CD14-positive monocyte (primary cell): ENCODE results near the gene P3H4. TPM values are rescaled to one million over a fixed set of nuclear protein-coding genes. Genes with fewer than 3 reads are reported as not detected.

Experiments used
- DNase-seq, 3 donors: peaks; one replicate each; pipeline ENCODE4 v3.0.0-alpha.2; 2011 to 2022
- H2AFZ ChIP-seq: 2 replicates; pipeline ENCODE4 v1.6.0; 2012; ENCODE audit warnings: mild to moderate bottlenecking, low read depth, low read length, inconsistent platforms; ENCODE audit not compliant: insufficient read depth, poor library complexity, severe bottlenecking
- H3K27ac ChIP-seq, 2 donors: 1 replicate in 1 of 2; 2 replicates in 1 of 2; pipeline ENCODE4 v1.5.1; 2012 to 2013; ENCODE audit warnings: low read length in 2 of 2, control low read depth in 1 of 2, inconsistent platforms in 1 of 2, low read depth in 1 of 2, mild to moderate bottlenecking in 1 of 2
- H3K27me3 ChIP-seq, 2 donors: one replicate each; pipeline versions ENCODE4 v1.6.0 to v1.6.1; 2011 to 2013; ENCODE audit warnings: low read length in 2 of 2; ENCODE audit not compliant: control insufficient read depth in 2 of 2, insufficient read depth in 2 of 2
- H3K36me3 ChIP-seq, 2 donors: replicated peaks in 1 of 2; 1 replicate in 1 of 2; 2 replicates in 1 of 2; pipeline versions ENCODE4 v1.5.1 to v1.6.1; 2012 to 2013; ENCODE audit warnings: low read length in 2 of 2, control low read depth in 1 of 2, inconsistent platforms in 1 of 2, mild to moderate bottlenecking in 1 of 2; ENCODE audit not compliant: insufficient read depth in 2 of 2, control insufficient read depth in 1 of 2
- H3K4me1 ChIP-seq, 2 donors: 1 replicate in 1 of 2; 2 replicates in 1 of 2; pipeline versions ENCODE4 v1.5.1 to v1.6.1; 2012 to 2013; ENCODE audit warnings: low read length in 2 of 2, control low read depth in 1 of 2, inconsistent platforms in 1 of 2, mild to moderate bottlenecking in 1 of 2, moderate library complexity in 1 of 2; ENCODE audit not compliant: insufficient read depth in 2 of 2, control insufficient read depth in 1 of 2
- H3K4me2 ChIP-seq: replicated peaks from 2 replicates; pipeline ENCODE3; 2012; ENCODE audit warnings: low read length, moderate library complexity, mild to moderate bottlenecking; ENCODE audit not compliant: poor library complexity, severe bottlenecking; ENCODE audit errors: extremely low read depth
- H3K4me3 ChIP-seq, 3 experiments: fragments of 200-600 bp in 1 of 3; sonication (generic) in 1 of 3; replicated peaks in 1 of 3; 1 replicate in 2 of 3; 2 replicates in 1 of 3; pipeline ENCODE4 v1.5.1; 2011 to 2013; ENCODE audit warnings: low read length in 3 of 3, mild to moderate bottlenecking in 3 of 3, control low read depth in 2 of 3, low read depth in 2 of 3, inconsistent platforms in 1 of 3, moderate library complexity in 1 of 3
- H3K79me2 ChIP-seq: 2 replicates; pipeline ENCODE4 v1.6.0; 2012; ENCODE audit warnings: mild to moderate bottlenecking, control low read depth, inconsistent platforms, low read length, moderate library complexity; ENCODE audit not compliant: insufficient read depth
- H3K9ac ChIP-seq: 2 replicates; pipeline ENCODE4 v1.6.0; 2017; ENCODE audit warnings: low read length, mild to moderate bottlenecking; ENCODE audit not compliant: insufficient read depth, poor library complexity, severe bottlenecking
- H3K9me3 ChIP-seq, 2 donors: replicated peaks in 1 of 2; 1 replicate in 1 of 2; 2 replicates in 1 of 2; pipeline versions ENCODE4 v1.5.1 to v1.6.1; 2012 to 2013; ENCODE audit warnings: low read length in 2 of 2, control low read depth in 1 of 2; ENCODE audit not compliant: control insufficient read depth in 1 of 2, insufficient read depth in 1 of 2
- H4K20me1 ChIP-seq: 2 replicates; pipeline ENCODE4 v1.6.0; 2012; ENCODE audit warnings: mild to moderate bottlenecking, low read length, control low read depth, moderate library complexity; ENCODE audit not compliant: insufficient read depth
- H3K27ac Mint-ChIP-seq, 7 donors: one replicate each; pipeline ENCODE4 v1.8.0; 2020; ENCODE audit warnings: mild to moderate bottlenecking in 7 of 7, mixed read lengths in 7 of 7, moderate library complexity in 6 of 7, inconsistent platforms in 2 of 7
- H3K27me3 Mint-ChIP-seq, 3 donors: one replicate each; pipeline ENCODE4 v1.8.0; 2021 to 2022; ENCODE audit warnings: low read depth in 3 of 3, mild to moderate bottlenecking in 3 of 3, mixed read lengths in 3 of 3, moderate library complexity in 3 of 3, inconsistent platforms in 1 of 3
- H3K36me3 Mint-ChIP-seq, 2 donors: one replicate each; pipeline ENCODE4 v1.8.0; 2020; ENCODE audit warnings: mixed read lengths in 2 of 2, inconsistent platforms in 1 of 2, mild to moderate bottlenecking in 1 of 2
- H3K4me1 Mint-ChIP-seq: one replicate; pipeline ENCODE4 v1.8.0; 2020; ENCODE audit warnings: mild to moderate bottlenecking, mixed read lengths
- H3K4me3 Mint-ChIP-seq, 2 donors: one replicate each; pipeline ENCODE4 v1.8.0; 2020; ENCODE audit warnings: mild to moderate bottlenecking in 2 of 2, mixed read lengths in 2 of 2, moderate library complexity in 1 of 2
- H3K9me3 Mint-ChIP-seq, 7 donors: one replicate each; pipeline ENCODE4 v1.8.0; 2020 to 2022; ENCODE audit warnings: mixed read lengths in 7 of 7, mild to moderate bottlenecking in 6 of 7, moderate library complexity in 6 of 7, inconsistent platforms in 2 of 7
- CTCF ChIP-seq: fragments of 200-600 bp; IDR thresholded peaks from one replicate; pipeline ENCODE4 v1.8.0; 2022; ENCODE audit warnings: antibody characterized with exemption, mild to moderate bottlenecking
- WGBS: methylation state at CpG from one replicate; pipeline ENCODE4 v1.1.5; 2013; ENCODE audit warnings: missing lambda C conversion rate; ENCODE audit not compliant: insufficient coverage; 5-methylcytosine and 5-hydroxymethylcytosine counted together
- intact Hi-C, 2 donors: fragments of 100-400 bp; cut with micrococcal nuclease; formaldehyde crosslinking; loops; one replicate each; pipeline versions ENCODE4 v1.15.0 to v1.15.1; 2023
- polyA plus RNA-seq, 3 donors: library from polyadenylated mRNA; depleted of rRNA in 1 of 3; unstranded in 2 of 3; stranded (reverse) in 1 of 3; fragments of 300-500 nt in 2 of 3; fragments of >200 nt in 1 of 3; fragmentation: Illumina TruSeq in 2 of 3; gene quantifications; 1 replicate in 2 of 3; 2 replicates in 1 of 3; pipeline ENCODE4 v1.2.3, GENCODE V29; 2012 to 2021

The P3H4 gene
- polyA plus RNA-seq, 3 donors, result 0.13 to 0.46 (median 0.16) TPM

- TF ChIP-seq CTCF, result no peak
Observed at GRCh38 chr17:41814195-41814594, 2.4 kb upstream of the P3H4 start.

GRCh38 chr17:41813699-41814124 is 2.0 kb upstream of the P3H4 start:
- intact Hi-C loops, result no loop called here
- H3K4me3 ChIP-seq, result no peak overlapping the region
- 92% methylated on average over 2 of the region's 9 CpGs for WGBS
- Mint-ChIP-seq H3K4me1 (peaks cover 14% of the 10 kb centered on the region), H3K27ac (peak overlapping the region in 1 of 7 donors; percentile 60), H3K4me3 (no peak overlapping the region), H3K9me3 (peaks cover 0 to 8% (median 2%) of the 10 kb centered on the region in 7 donors), H3K27me3 (peaks cover 28 to 52% (median 40%) of the 10 kb centered on the region in 3 donors), H3K36me3 (peaks cover 4 to 5% of the 10 kb centered on the region in 2 donors)
- no peaks in the 10 kb centered on the region for H3K36me3 ChIP-seq
- H3K27ac ChIP-seq, result no peak overlapping the region
- no peaks in the 10 kb centered on the region for H3K9me3 ChIP-seq
- no peak for TF ChIP-seq CTCF
- H3K9ac ChIP-seq, result no peak overlapping the region
- no peak overlapping the region for H2AFZ ChIP-seq
- peaks cover 9 to 45% of the 10 kb centered on the region in 2 donors for H3K27me3 ChIP-seq
- no peak for DNase-seq
- no peak overlapping the region for H3K4me2 ChIP-seq
- no peaks in the 10 kb centered on the region for H4K20me1 ChIP-seq
- no peaks in the 10 kb centered on the region for H3K79me2 ChIP-seq
- H3K4me1 ChIP-seq, result peaks cover 16 to 24% of the 10 kb centered on the region in 2 donors

More at GRCh38 chr17:41814195-41814594, 2.4 kb upstream of the P3H4 start:
- H3K9me3 Mint-ChIP-seq, result peaks cover 0 to 8% (median 2%) of the 10 kb centered on the region in 7 donors
- Histone ChIP-seq H2AFZ (no peak overlapping the region), H4K20me1 (no peaks in the 10 kb centered on the region), H3K4me3 (no peak overlapping the region), H3K9me3 (no peaks in the 10 kb centered on the region), H3K36me3 (no peaks in the 10 kb centered on the region), H3K27ac (no peak overlapping the region), H3K79me2 (no peaks in the 10 kb centered on the region), H3K4me1 (peaks cover 16 to 24% of the 10 kb centered on the region in 2 donors), H3K4me2 (no peak overlapping the region), H3K27me3 (peaks cover 9 to 44% of the 10 kb centered on the region in 2 donors), H3K9ac (no peak overlapping the region)
- no peak for DNase-seq
- H3K27ac Mint-ChIP-seq, result no peak overlapping the region
- intact Hi-C loops, result no loop called here
- H3K4me3 Mint-ChIP-seq, result no peak overlapping the region
- peaks cover 14% of the 10 kb centered on the region for H3K4me1 Mint-ChIP-seq
- WGBS, result no CpG with 5 or more reads among the region's 1 CpG
- peaks cover 4 to 5% of the 10 kb centered on the region in 2 donors for H3K36me3 Mint-ChIP-seq
- peaks cover 28 to 50% (median 40%) of the 10 kb centered on the region in 3 donors for H3K27me3 Mint-ChIP-seq
